H9 (cell line): ENCODE measurements around the gene KRT81. TPM values are rescaled to one million over a fixed set of nuclear protein-coding genes. Genes with fewer than 3 reads are reported as not detected.

ENCODE experiments used
- DNase-seq: peaks from one replicate; pipeline ENCODE4 v3.0.0-alpha.2; 2017
- H2AFZ ChIP-seq: one replicate; pipeline ENCODE4 v1.6.1; 2013; ENCODE audit warnings: mild to moderate bottlenecking, low read length, control low read depth, moderate library complexity
- H2AK5ac ChIP-seq: 2 replicates; pipeline ENCODE4 v1.6.1; 2013; ENCODE audit warnings: low read length, control low read depth, mixed read lengths; ENCODE audit not compliant: insufficient read length
- H2BK120ac ChIP-seq: one replicate; pipeline ENCODE4 v1.6.1; 2013; ENCODE audit warnings: low read depth, mild to moderate bottlenecking, low read length, control low read depth, inconsistent platforms; ENCODE audit not compliant: poor library complexity, severe bottlenecking
- H2BK12ac ChIP-seq: 2 replicates; pipeline ENCODE4 v1.6.1; 2013; ENCODE audit warnings: low read length, control low read depth, mixed read lengths, low read depth; ENCODE audit not compliant: insufficient read length
- H2BK15ac ChIP-seq: 2 replicates; pipeline ENCODE4 v1.6.1; 2013; ENCODE audit warnings: low read depth, low read length, control low read depth
- H2BK20ac ChIP-seq: one replicate; pipeline ENCODE4 v1.6.1; 2013; ENCODE audit warnings: low read depth, mild to moderate bottlenecking, low read length, control low read depth, inconsistent platforms; ENCODE audit not compliant: poor library complexity, severe bottlenecking
- H2BK5ac ChIP-seq: 2 replicates; pipeline ENCODE4 v1.6.1; 2013; ENCODE audit warnings: low read length, control low read depth, mixed read lengths; ENCODE audit not compliant: insufficient read length
- H3K14ac ChIP-seq: 2 replicates; pipeline ENCODE4 v1.6.1; 2013; ENCODE audit warnings: low read length, control low read depth; ENCODE audit not compliant: insufficient read depth
- H3K18ac ChIP-seq: 2 replicates; pipeline ENCODE4 v1.6.1; 2013; ENCODE audit warnings: low read depth, mild to moderate bottlenecking, mixed read lengths, low read length, control low read depth; ENCODE audit not compliant: insufficient read length
- H3K23ac ChIP-seq: 2 replicates; pipeline ENCODE4 v1.6.1; 2013; ENCODE audit warnings: low read length, control low read depth, mixed read lengths, low read depth; ENCODE audit not compliant: insufficient read length
- H3K23me2 ChIP-seq: 2 replicates; pipeline ENCODE4 v1.6.1; 2013; ENCODE audit warnings: low read depth, mild to moderate bottlenecking, mixed read lengths, low read length, control low read depth; ENCODE audit not compliant: insufficient read length, poor library complexity, severe bottlenecking
- H3K27ac ChIP-seq: 2 replicates; pipeline ENCODE4 v1.5.1; 2013; ENCODE audit warnings: low read length, control low read depth, mixed read lengths, low read depth; ENCODE audit not compliant: insufficient read length
- H3K27me3 ChIP-seq: 2 replicates; pipeline ENCODE4 v1.6.1; 2013; ENCODE audit warnings: low read length, control low read depth, inconsistent platforms; ENCODE audit not compliant: insufficient read depth
- H3K4ac ChIP-seq: 2 replicates; pipeline ENCODE4 v1.6.1; 2013; ENCODE audit warnings: low read depth, mild to moderate bottlenecking, control low read depth, inconsistent platforms, low read length, moderate library complexity
- H3K4me1 ChIP-seq: 2 replicates; pipeline ENCODE4 v1.6.1; 2013; ENCODE audit warnings: low read length, control low read depth, inconsistent platforms; ENCODE audit not compliant: insufficient read depth
- H3K4me2 ChIP-seq: 2 replicates; pipeline ENCODE4 v1.6.1; 2013; ENCODE audit warnings: low read length, control low read depth, mixed read lengths; ENCODE audit not compliant: insufficient read length, insufficient read depth
- H3K56ac ChIP-seq: 2 replicates; pipeline ENCODE4 v1.6.1; 2013; ENCODE audit warnings: low read depth, mild to moderate bottlenecking, mixed read lengths, low read length, control low read depth; ENCODE audit not compliant: insufficient read length
- H3K79me1 ChIP-seq: 2 replicates; pipeline ENCODE4 v1.6.1; 2013; ENCODE audit warnings: low read depth, mild to moderate bottlenecking, moderate library complexity, low read length, control low read depth, inconsistent platforms; ENCODE audit not compliant: insufficient read depth, poor library complexity, severe bottlenecking
- H3K79me2 ChIP-seq: 2 replicates; pipeline ENCODE4 v1.6.1; 2013; ENCODE audit warnings: low read length, control low read depth, inconsistent platforms; ENCODE audit not compliant: insufficient read depth
- H3K9ac ChIP-seq: 2 replicates; pipeline ENCODE4 v1.6.1; 2013; ENCODE audit warnings: low read length, control low read depth, mixed read lengths; ENCODE audit not compliant: insufficient read length; ENCODE audit errors: extremely low read depth
- H3K9me3 ChIP-seq: one replicate; pipeline ENCODE4 v1.6.1; 2013; ENCODE audit warnings: low read depth, low read length, inconsistent platforms; ENCODE audit not compliant: control insufficient read depth
- H3T11ph ChIP-seq: one replicate; pipeline ENCODE4 v1.6.1; 2013; ENCODE audit warnings: mild to moderate bottlenecking, low read length, control low read depth, inconsistent platforms
- H4K20me1 ChIP-seq: one replicate; pipeline ENCODE4 v1.6.1; 2013; ENCODE audit not compliant: control insufficient read depth, insufficient read length, insufficient read depth
- H4K5ac ChIP-seq: 2 replicates; pipeline ENCODE4 v1.6.1; 2013; ENCODE audit warnings: low read depth, mild to moderate bottlenecking, mixed read lengths, low read length, control low read depth; ENCODE audit not compliant: insufficient read length
- H4K8ac ChIP-seq: replicated peaks from 2 replicates; pipeline ENCODE4 v1.6.1; 2013; ENCODE audit warnings: low read length, control low read depth, mixed read lengths, low read depth; ENCODE audit not compliant: insufficient read length
- H4K91ac ChIP-seq: 2 replicates; pipeline ENCODE4 v1.6.1; 2013; ENCODE audit warnings: low read depth, mild to moderate bottlenecking, moderate library complexity, mixed read lengths, low read length, control low read depth; ENCODE audit not compliant: insufficient read length
- H3K27ac Mint-ChIP-seq, 3 experiments: 2 replicates in 2 of 3; 3 replicates in 1 of 3; pipeline ENCODE4 v1.8.0; 2020 to 2021; ENCODE audit warnings: mixed read lengths in 3 of 3, mild to moderate bottlenecking in 1 of 3, moderate library complexity in 1 of 3
- H3K27me3 Mint-ChIP-seq: 2 replicates; pipeline ENCODE4 v1.8.0; 2021; ENCODE audit warnings: low read depth, mild to moderate bottlenecking, moderate library complexity, mixed read lengths
- H3K36me3 Mint-ChIP-seq, 3 experiments: 2 replicates in 2 of 3; 3 replicates in 1 of 3; pipeline ENCODE4 v1.8.0; 2020 to 2021; ENCODE audit warnings: low read depth in 3 of 3, mixed read lengths in 3 of 3; ENCODE audit not compliant: insufficient read depth in 1 of 3
- H3K4me1 Mint-ChIP-seq, 2 experiments: 2 replicates each; pipeline ENCODE4 v1.8.0; 2020; ENCODE audit warnings: mixed read lengths in 2 of 2
- H3K4me3 Mint-ChIP-seq, 2 experiments: 2 replicates in 1 of 2; 3 replicates in 1 of 2; pipeline ENCODE4 v1.8.0; 2020 to 2021; ENCODE audit warnings: mild to moderate bottlenecking in 2 of 2, mixed read lengths in 2 of 2, moderate library complexity in 1 of 2
- H3K9me3 Mint-ChIP-seq, 2 experiments: 2 replicates in 1 of 2; 3 replicates in 1 of 2; pipeline ENCODE4 v1.8.0; 2020; ENCODE audit warnings: mild to moderate bottlenecking in 2 of 2, mixed read lengths in 2 of 2, moderate library complexity in 1 of 2
- WGBS: extraction: QIAGEN DNeasy Blood & Tissue Kit; methylation state at CpG from one replicate; pipeline ENCODE4 v1.1.7; 2013; ENCODE audit warnings: missing lambda C conversion rate, low lambda C conversion rate, mixed read lengths; ENCODE audit not compliant: insufficient read length; ENCODE audit errors: extremely low coverage; 5-methylcytosine and 5-hydroxymethylcytosine counted together
- total RNA-seq: library from RNA; stranded (reverse); gene quantifications from 2 replicates; pipeline ENCODE4 v1.2.1, GENCODE V29; 2021
- TF ChIP-seq, protein P1 (sequence below): fragments of 200-600 bp; sonication (generic); conservative IDR thresholded peaks from 3 replicates; pipeline ENCODE4 v1.8.0; 2021; ENCODE audit warnings: antibody characterized with exemption, mild to moderate bottlenecking

Gene KRT81
- total RNA-seq, 1 experiment from 2014 or later: not detected

DNA sequence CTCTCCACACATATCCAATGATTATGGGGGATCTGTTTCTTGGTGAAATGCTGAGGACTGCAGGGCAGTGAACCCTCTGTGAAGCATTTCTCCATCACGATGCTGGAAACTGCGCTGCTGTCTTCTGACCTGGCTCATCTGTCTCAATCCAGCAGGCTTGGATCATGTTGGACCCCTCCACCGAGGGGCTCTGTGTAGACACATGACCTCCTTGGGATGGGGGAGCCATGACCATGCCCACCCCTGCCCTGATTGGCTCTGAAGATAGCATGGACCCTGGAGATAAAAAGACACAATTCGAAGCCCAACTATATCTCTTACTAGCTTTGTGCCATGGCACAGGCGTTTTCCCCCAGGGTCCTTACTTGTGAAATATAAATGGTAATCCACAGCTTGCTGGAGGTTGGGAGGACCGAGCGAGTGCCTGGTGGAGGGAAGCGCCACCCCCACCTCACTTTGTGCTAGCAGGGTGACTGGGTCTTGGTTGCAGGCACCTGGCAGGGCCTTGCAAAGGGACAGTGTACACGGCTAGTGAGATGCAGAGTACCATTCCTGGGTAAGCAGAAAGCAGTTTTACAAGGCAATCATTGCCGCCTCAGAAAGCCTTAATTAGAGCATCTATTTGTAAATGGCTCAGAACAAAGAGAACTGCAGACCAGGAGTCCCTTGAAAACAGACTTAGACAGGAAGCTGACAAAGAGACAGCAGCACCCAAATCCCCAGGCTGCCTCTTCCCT is 32.2 kb upstream of the KRT81 start:
- Histone ChIP-seq H3K9ac (no peak overlapping the region), H2AK5ac (no peak overlapping the region), H2BK20ac (no peak overlapping the region), H4K8ac (no peak overlapping the region), H3K23ac (no peak overlapping the region), H3K79me1 (no peaks in the 10 kb centered on the region), H3K27me3 (no peaks in the 10 kb centered on the region), H3K56ac (no peak overlapping the region), H4K20me1 (no peaks in the 10 kb centered on the region), H3K9me3 (no peaks in the 10 kb centered on the region), H3K4me1 (0 out of 2 replicates have a peak, but pooled peaks cover 2% of the 10 kb centered on the region), H2BK5ac (no peak overlapping the region), H3K79me2 (no peaks in the 10 kb centered on the region), H2BK120ac (no peak overlapping the region), H2AFZ (no peak overlapping the region), H2BK15ac (no peak overlapping the region), H3K18ac (no peak overlapping the region), H3K23me2 (no peaks in the 10 kb centered on the region), H4K5ac (no peak overlapping the region), H3K27ac (no peak overlapping the region), H2BK12ac (no peak overlapping the region), H3K14ac (no peak overlapping the region), H3T11ph (no peak overlapping the region), H3K4ac (no peak overlapping the region), H3K4me2 (no peak overlapping the region), H4K91ac (no peak overlapping the region)
- H3K4me1 Mint-ChIP-seq: peaks cover 5 to 8% of the 10 kb centered on the region in 2 experiments; a peak in 2 of 4 replicates
- H3K36me3 Mint-ChIP-seq: no peaks in the 10 kb centered on the region
- no peak for DNase-seq
- no peak overlapping the region; a peak in 1 of 7 replicates for H3K27ac Mint-ChIP-seq
- WGBS: no CpG with 5 or more reads among the region's 10 CpGs
- TF ChIP-seq, protein P1, sequence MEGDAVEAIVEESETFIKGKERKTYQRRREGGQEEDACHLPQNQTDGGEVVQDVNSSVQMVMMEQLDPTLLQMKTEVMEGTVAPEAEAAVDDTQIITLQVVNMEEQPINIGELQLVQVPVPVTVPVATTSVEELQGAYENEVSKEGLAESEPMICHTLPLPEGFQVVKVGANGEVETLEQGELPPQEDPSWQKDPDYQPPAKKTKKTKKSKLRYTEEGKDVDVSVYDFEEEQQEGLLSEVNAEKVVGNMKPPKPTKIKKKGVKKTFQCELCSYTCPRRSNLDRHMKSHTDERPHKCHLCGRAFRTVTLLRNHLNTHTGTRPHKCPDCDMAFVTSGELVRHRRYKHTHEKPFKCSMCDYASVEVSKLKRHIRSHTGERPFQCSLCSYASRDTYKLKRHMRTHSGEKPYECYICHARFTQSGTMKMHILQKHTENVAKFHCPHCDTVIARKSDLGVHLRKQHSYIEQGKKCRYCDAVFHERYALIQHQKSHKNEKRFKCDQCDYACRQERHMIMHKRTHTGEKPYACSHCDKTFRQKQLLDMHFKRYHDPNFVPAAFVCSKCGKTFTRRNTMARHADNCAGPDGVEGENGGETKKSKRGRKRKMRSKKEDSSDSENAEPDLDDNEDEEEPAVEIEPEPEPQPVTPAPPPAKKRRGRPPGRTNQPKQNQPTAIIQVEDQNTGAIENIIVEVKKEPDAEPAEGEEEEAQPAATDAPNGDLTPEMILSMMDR: no peak
- H3K4me3 Mint-ChIP-seq: no peak overlapping the region
- peaks cover 36% of the 10 kb centered on the region for H3K27me3 Mint-ChIP-seq
- H3K9me3 Mint-ChIP-seq: no peaks in the 10 kb centered on the region
